Neural crest cell (in vitro differentiated cells): Measurements from ENCODE around the gene ADARB1. TPM values are rescaled to one million over a fixed set of nuclear protein-coding genes. Genes with fewer than 3 reads are reported as not detected.

Source experiments
- DNase-seq: peaks from one replicate; pipeline ENCODE4 v3.0.0; 2021; ENCODE audit warnings: low read depth, mixed read lengths, low spot score
- H3K27ac Mint-ChIP-seq: one replicate; pipeline ENCODE4 v1.8.0; 2021; ENCODE audit warnings: mild to moderate bottlenecking, mixed read lengths; ENCODE audit not compliant: unreplicated experiment
- H3K27me3 Mint-ChIP-seq: 2 replicates; pipeline ENCODE4 v1.8.0; 2021; ENCODE audit warnings: low read depth, mild to moderate bottlenecking, mixed read lengths
- H3K36me3 Mint-ChIP-seq: 2 replicates; pipeline ENCODE4 v1.8.0; 2021; ENCODE audit warnings: low read depth, mild to moderate bottlenecking, mixed read lengths
- H3K4me1 Mint-ChIP-seq: 2 replicates; pipeline ENCODE4 v1.8.0; 2021; ENCODE audit warnings: mixed read lengths
- H3K4me3 Mint-ChIP-seq: one replicate; pipeline ENCODE4 v1.8.0; 2021; ENCODE audit warnings: mild to moderate bottlenecking, mixed read lengths
- H3K9me3 Mint-ChIP-seq: 2 replicates; pipeline ENCODE4 v1.8.0; 2021; ENCODE audit warnings: mixed read lengths
- CTCF ChIP-seq: fragments of 200-600 bp; sonication (generic); conservative IDR thresholded peaks from 2 replicates; pipeline ENCODE4 v1.5.0; 2021; ENCODE audit warnings: antibody characterized with exemption, mild to moderate bottlenecking
- total RNA-seq: library from RNA; stranded (reverse); gene quantifications from 2 replicates; pipeline ENCODE4 v1.2.1, GENCODE V29; 2021

The ADARB1 gene
- total RNA-seq, 1 donor from 2014 or later = 21.0 TPM

- Mint-ChIP-seq H3K4me3 (no peak overlapping the region), H3K4me1 (no peaks in the 10 kb centered on the region), H3K27me3 (no peaks in the 10 kb centered on the region), H3K9me3 (no peaks in the 10 kb centered on the region), H3K27ac (no peak overlapping the region), H3K36me3 (no peaks in the 10 kb centered on the region)
- no peak for DNase-seq
- no peak for TF ChIP-seq CTCF
These were observed 152.4 kb downstream of the ADARB1 start for GRCh38 chr21:45226540-45227326.

GRCh38 chr21:45227735-45228134 is 153.4 kb downstream of the ADARB1 start:
- H3K9me3 Mint-ChIP-seq = no peaks in the 10 kb centered on the region
- no peak for DNase-seq
- no peaks in the 10 kb centered on the region for H3K27me3 Mint-ChIP-seq
- no peak for TF ChIP-seq CTCF
- H3K36me3 Mint-ChIP-seq = no peaks in the 10 kb centered on the region
- H3K27ac Mint-ChIP-seq = no peak overlapping the region
- H3K4me1 Mint-ChIP-seq = no peaks in the 10 kb centered on the region
- H3K4me3 Mint-ChIP-seq = no peak overlapping the region

- no peaks in the 10 kb centered on the region for H3K9me3 Mint-ChIP-seq
- no peak for DNase-seq
- no peak for TF ChIP-seq CTCF
These were observed 153.8 kb downstream of the ADARB1 start for GRCh38 chr21:45228171-45228641.

GRCh38 chr21:45228656-45229240 is 154.4 kb downstream of the ADARB1 start:
- Mint-ChIP-seq H3K27me3 (no peaks in the 10 kb centered on the region), H3K4me3 (no peak overlapping the region), H3K9me3 (no peaks in the 10 kb centered on the region), H3K36me3 (no peaks in the 10 kb centered on the region), H3K4me1 (no peaks in the 10 kb centered on the region), H3K27ac (no peak overlapping the region)
- DNase-seq = no peak
- TF ChIP-seq CTCF = no peak

More at GRCh38 chr21:45228171-45228641, 153.8 kb downstream of the ADARB1 start:
- Mint-ChIP-seq H3K36me3 (no peaks in the 10 kb centered on the region), H3K27ac (no peak overlapping the region), H3K27me3 (no peaks in the 10 kb centered on the region), H3K4me1 (no peaks in the 10 kb centered on the region), H3K4me3 (no peak overlapping the region)

- no peak for DNase-seq
- H3K27ac Mint-ChIP-seq = no peak overlapping the region
- no peak for TF ChIP-seq CTCF
- no peaks in the 10 kb centered on the region for H3K9me3 Mint-ChIP-seq
- no peaks in the 10 kb centered on the region for H3K27me3 Mint-ChIP-seq
- H3K36me3 Mint-ChIP-seq = no peaks in the 10 kb centered on the region
- no peaks in the 10 kb centered on the region for H3K4me1 Mint-ChIP-seq
- H3K4me3 Mint-ChIP-seq = no peak overlapping the region
These were observed 157.3 kb downstream of the ADARB1 start for GRCh38 chr21:45231705-45232104.
